ENCODE data around the gene CERS5. TPM values are rescaled to one million over a fixed set of nuclear protein-coding genes. Genes with fewer than 3 reads are reported as not detected.

Gene CERS5
- total RNA-seq, 4 donors from 2014 or later = 15.2 to 84.2 (median 23.2) TPM

- no peak overlapping the region for H3K27ac ChIP-seq
- no peaks in the 10 kb centered on the region for H3K9me3 ChIP-seq
These were observed 47.8 kb downstream of the CERS5 start for GRCh38 chr12:50119387-50119786.

GRCh38 chr12:50117057-50117622 is 50.0 kb downstream of the CERS5 start:
- TF ChIP-seq POLR2A (IDR thresholded peaks at IDR 0.05) (no peak), CTCF (IDR thresholded peaks at IDR 0.05) (no peak)
- Histone ChIP-seq H3K27me3 (no peaks in the 10 kb centered on the region), H3K36me3 (peaks cover 0 to 46% (median 0%) of the 10 kb centered on the region in 3 donors), H3K9me3 (no peaks in the 10 kb centered on the region), H3K27ac (no peak overlapping the region), H3K4me1 (peaks cover 0 to 51% (median 7%) of the 10 kb centered on the region in 4 donors), H3K4me3 (no peak overlapping the region)
- no peak for DNase-seq

More at GRCh38 chr12:50119387-50119786, 47.8 kb downstream of the CERS5 start:
- Histone ChIP-seq H3K36me3 (peaks cover 0 to 66% (median 0%) of the 10 kb centered on the region in 3 donors), H3K4me3 (no peak overlapping the region), H3K4me1 (peaks cover 0 to 34% (median 0%) of the 10 kb centered on the region in 4 donors), H3K27me3 (no peaks in the 10 kb centered on the region)
- no peak for DNase-seq
- TF ChIP-seq POLR2A (IDR thresholded peaks at IDR 0.05) = no peak
- TF ChIP-seq CTCF (IDR thresholded peaks at IDR 0.05) = no peak

- peak in 1 of 3 donors; percentile 74 for DNase-seq
- TF ChIP-seq POLR2A (IDR thresholded peaks at IDR 0.05) = no peak
- no peak for TF ChIP-seq CTCF (IDR thresholded peaks at IDR 0.05)
- Histone ChIP-seq H3K4me1 (peaks cover 0 to 60% (median 28%) of the 10 kb centered on the region in 4 donors), H3K4me3 (peak overlapping the region; percentile 61 to 89 (median 77)), H3K27ac (peak overlapping the region; percentile 89 to 97 (median 94)), H3K9me3 (no peaks in the 10 kb centered on the region), H3K27me3 (no peaks in the 10 kb centered on the region), H3K36me3 (peaks cover 0 to 12% (median 0%) of the 10 kb centered on the region in 3 donors)
These were observed 54.5 kb downstream of the CERS5 start for GRCh38 chr12:50112456-50113218.

- peak; percentile 99 to 100 (median 99) for DNase-seq
- TF ChIP-seq CTCF (IDR thresholded peaks at IDR 0.05) = peak; percentile 92 to 95 (median 93)
- TF ChIP-seq POLR2A (IDR thresholded peaks at IDR 0.05) = peak; percentile 95 to 97
- Histone ChIP-seq H3K4me1 (peaks cover 0 to 55% (median 28%) of the 10 kb centered on the region in 4 donors), H3K27ac (peak within 1 kb of the TSS; percentile 89 to 97 (median 94)), H3K36me3 (peaks cover 0 to 12% (median 0%) of the 10 kb centered on the region in 3 donors), H3K27me3 (no peaks in the 10 kb centered on the region), H3K9me3 (no peaks in the 10 kb centered on the region), H3K4me3 (peak within 1 kb of the TSS; percentile 61 to 89 (median 77))
These were observed 55.3 kb downstream of the CERS5 start, which contains the start of gene COX14 for GRCh38 chr12:50111693-50112455. Gene COX14, plus strand, starts transcription at chr12:50112236. Its CDS starts 7,808 bp downstream, at chr12:50120044.

- TF ChIP-seq CTCF (IDR thresholded peaks at IDR 0.05) (no peak), POLR2A (IDR thresholded peaks at IDR 0.05) (no peak)
- H3K4me3 ChIP-seq = peak overlapping the region; percentile 19 to 43 (median 38)
- DNase-seq = no peak
These were observed 55.8 kb downstream of the CERS5 start for GRCh38 chr12:50111395-50111692.

More at GRCh38 chr12:50111395-50111692, 55.8 kb downstream of the CERS5 start:
- H3K27ac ChIP-seq = peak overlapping the region; percentile 79 to 97 (median 94)
- H3K9me3 ChIP-seq = no peaks in the 10 kb centered on the region
- H3K27me3 ChIP-seq = no peaks in the 10 kb centered on the region
- peaks cover 0 to 10% (median 0%) of the 10 kb centered on the region in 3 donors for H3K36me3 ChIP-seq
- peaks cover 0 to 54% (median 28%) of the 10 kb centered on the region in 4 donors for H3K4me1 ChIP-seq
